GM23248 (cell line): ENCODE data around the gene STAT1.

Experiments used
- EZH2 ChIP-seq: fragments of 200-600 bp; sonication (generic); IDR thresholded peaks from 2 replicates; pipeline ENCODE4 v1.6.1; 2018; ENCODE audit warnings: antibody characterized with exemption, mild to moderate bottlenecking; ENCODE audit not compliant: insufficient read depth, poor library complexity, severe bottlenecking
- EZH2phosphoT487 ChIP-seq: fragments of 200-600 bp; sonication (generic); IDR thresholded peaks from 2 replicates; pipeline ENCODE4 v1.6.1; 2018; ENCODE audit warnings: antibody characterized with exemption, moderate library complexity, mild to moderate bottlenecking, low read depth; ENCODE audit not compliant: insufficient read depth

DNA sequence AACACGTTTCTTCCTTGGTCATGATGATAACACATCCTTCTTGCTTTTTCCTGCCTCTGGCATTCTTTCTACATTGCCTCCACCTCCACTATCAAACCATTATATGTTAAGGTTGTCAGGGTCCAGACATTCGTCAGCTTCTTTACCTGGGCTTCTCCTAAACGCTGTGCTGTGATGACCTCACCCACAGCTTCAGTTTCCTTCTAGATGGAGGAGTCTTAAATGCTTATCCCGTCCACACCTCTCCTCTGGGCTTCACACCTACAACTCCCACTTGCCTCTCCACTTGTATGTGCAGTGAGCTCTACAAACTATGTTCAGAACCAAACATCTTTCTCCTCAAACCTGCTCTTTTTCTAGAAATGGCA, 666 bp upstream of the STAT1 start:
- no peak for TF ChIP-seq EZH2
- TF ChIP-seq EZH2phosphoT487: no peak
